GM10266 (cell line): Measurements from ENCODE around the gene UGT1A10.

Experiments
- DNase-seq: peaks from one replicate; pipeline ENCODE4 v3.0.0; 2012; ENCODE audit errors: extremely low spot score
- TF ChIP-seq, protein P1 (sequence below): IDR thresholded peaks from 2 replicates; pipeline ENCODE4 v1.5.1; 2012; ENCODE audit warnings: mild to moderate bottlenecking, low read depth; ENCODE audit not compliant: control insufficient read depth, insufficient read depth; ENCODE audit errors: missing control alignments

Gene UGT1A10

DNA sequence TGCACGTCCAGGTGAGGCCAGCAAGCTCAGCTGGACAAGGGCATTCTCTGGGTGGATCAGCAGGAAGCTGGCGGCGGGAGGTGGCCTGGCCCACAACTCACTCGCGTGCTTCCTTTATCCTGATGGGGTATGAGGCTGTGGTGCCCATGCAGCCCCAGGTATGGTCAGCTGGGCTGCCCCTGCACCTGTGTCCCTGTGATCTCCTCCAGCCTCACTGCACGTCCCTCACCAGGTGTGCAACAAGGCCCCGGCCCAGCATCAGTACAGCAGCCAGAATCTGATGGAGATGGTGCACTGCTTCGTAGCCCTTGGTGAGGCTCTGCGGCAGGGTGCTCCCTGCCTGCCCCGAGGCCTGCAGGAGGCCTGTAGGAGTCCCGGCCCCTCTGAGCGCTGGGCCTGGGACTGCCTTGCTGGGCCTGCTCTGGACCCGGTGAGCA lies 159.5 kb downstream of the UGT1A10 start:
- DNase-seq, result no peak
- TF ChIP-seq, protein P1, sequence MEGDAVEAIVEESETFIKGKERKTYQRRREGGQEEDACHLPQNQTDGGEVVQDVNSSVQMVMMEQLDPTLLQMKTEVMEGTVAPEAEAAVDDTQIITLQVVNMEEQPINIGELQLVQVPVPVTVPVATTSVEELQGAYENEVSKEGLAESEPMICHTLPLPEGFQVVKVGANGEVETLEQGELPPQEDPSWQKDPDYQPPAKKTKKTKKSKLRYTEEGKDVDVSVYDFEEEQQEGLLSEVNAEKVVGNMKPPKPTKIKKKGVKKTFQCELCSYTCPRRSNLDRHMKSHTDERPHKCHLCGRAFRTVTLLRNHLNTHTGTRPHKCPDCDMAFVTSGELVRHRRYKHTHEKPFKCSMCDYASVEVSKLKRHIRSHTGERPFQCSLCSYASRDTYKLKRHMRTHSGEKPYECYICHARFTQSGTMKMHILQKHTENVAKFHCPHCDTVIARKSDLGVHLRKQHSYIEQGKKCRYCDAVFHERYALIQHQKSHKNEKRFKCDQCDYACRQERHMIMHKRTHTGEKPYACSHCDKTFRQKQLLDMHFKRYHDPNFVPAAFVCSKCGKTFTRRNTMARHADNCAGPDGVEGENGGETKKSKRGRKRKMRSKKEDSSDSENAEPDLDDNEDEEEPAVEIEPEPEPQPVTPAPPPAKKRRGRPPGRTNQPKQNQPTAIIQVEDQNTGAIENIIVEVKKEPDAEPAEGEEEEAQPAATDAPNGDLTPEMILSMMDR, result no peak

DNA sequence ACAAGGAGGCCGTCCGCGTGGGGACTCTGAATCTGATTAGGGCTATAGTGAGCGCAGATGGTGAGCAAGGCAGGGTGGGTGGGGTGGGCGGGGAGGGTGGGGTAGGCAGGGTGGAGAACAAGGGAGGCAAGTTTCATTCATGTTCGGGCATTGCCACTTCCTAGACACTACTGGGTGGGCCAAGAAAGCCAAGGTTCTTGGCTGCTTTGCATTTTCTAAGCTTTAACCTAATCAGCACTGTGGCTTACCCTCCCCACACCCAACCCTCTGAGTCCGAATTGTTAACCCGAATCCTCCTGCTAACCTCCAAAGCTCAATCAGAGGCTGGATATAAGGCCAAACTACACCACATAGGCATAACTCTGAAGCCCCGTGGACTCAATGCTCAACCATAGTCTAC lies 160.0 kb downstream of the UGT1A10 start:
- no peak for DNase-seq
- TF ChIP-seq, protein P1, result no peak

DNA sequence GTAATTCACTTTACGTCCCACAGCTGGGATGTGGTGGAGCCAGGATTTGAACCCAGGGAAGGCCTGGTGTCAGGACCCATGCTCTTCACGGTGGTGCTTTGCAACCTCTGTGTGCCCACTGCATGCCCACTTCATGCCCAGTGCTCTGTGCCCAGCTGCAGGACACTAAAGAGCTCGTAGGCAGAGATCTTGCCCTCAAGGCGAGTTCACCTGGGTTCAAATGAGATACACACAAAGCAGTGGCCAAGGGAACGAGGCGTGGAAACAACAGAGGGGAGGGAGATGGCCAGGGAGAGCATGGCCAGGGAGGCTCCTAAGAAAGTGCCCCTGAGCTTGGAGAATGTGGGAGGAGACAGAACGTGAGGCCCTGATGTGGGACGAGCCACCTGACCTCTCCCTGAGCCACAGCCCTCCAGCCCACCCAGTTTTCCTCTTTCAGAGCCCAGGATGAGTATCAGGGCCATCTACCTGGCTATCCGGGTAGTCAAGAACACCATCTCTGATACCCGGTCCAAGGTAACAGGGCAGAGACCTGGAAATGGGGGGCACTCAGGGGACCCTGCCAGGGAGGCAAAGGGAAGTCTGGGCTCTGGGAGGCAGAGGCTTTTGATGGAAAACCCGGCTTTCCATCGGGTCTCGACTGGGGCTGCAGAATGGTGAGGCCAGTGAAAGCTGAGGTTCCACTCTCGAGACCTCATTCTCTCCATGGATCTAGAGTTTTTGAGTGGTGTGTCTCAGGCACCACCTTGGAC lies 162.3 kb downstream of the UGT1A10 start:
- TF ChIP-seq, protein P1, result no peak
- DNase-seq, result no peak

DNA sequence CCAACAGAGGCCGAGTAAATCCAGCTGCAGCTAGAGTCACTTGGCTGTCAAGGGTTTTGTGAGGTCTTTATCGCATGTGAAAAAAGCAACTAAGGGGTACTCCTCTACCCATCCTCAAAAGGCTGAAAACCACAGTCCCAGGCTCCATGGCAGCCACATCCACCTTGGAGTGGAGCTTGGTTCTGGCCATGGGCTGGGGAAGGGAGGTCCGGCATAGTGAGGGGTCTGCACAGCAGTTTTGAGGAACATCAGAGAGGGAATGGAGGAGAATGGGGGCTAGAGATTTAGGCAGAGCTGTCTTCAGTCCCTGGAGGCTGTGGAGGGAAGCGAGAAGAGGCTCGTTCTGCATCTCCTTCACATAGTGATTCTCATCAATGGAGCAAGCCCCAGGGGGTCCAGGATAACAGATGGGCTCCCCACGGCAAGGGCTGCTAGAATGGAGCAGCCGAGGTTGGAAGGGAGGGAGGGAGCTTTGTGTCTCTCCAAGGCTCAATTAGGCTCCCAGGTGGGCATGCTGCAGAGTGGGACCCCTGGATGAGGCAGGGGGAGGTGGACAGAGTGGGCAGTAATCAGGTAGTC lies 162.9 kb downstream of the UGT1A10 start:
- no peak for DNase-seq
- TF ChIP-seq, protein P1, result no peak

DNA sequence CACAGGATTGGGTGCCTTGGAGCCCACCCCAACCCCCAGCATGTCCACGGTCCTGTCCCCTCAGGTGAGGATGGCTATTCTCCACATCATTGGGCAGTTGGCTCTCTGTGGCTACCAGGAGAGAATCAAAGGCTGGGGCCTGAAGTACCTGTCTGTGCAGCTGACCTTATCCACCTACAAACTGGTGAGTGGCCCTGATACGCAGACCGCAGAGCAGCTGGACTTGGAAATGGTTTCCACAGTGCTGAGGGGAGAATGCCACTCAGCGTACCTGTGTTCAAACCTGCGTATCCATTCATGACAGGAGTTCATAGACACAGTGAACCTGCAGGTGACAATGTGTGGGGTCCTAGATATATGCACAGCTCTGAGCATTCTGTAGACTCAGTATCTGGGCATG lies 163.5 kb downstream of the UGT1A10 start:
- TF ChIP-seq, protein P1, result no peak
- no peak for DNase-seq

DNA sequence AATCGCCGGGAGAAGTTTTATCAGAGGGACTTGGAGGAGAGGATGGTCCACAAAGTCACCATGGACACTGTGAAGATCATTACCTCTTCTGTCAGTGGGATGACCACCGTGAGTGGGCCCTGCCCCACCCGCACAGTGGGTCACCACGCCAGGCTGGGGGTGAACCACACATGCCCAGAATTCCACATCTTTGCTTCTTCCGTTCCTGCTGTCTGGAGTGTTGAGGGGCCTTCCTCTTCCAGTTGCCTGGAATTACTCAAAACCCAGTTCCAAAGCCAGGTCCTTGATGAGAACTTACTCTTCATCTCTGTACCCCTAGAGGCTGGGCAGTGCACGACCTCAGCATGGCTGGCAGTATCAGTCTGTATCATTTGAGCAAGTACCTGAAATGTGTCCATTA lies 164.0 kb downstream of the UGT1A10 start:
- TF ChIP-seq, protein P1, result no peak
- DNase-seq, result no peak
